Spleen (tissue), 11 donors: ENCODE data around the gene NFIX. TPM values are rescaled to one million over a fixed set of nuclear protein-coding genes. Genes with fewer than 3 reads are reported as not detected.

Source experiments
- DNase-seq: peaks from one replicate; pipeline ENCODE4 v3.0.0-alpha.2; 2020
- H3K27ac ChIP-seq, 8 donors: fragments of 200-600 bp; sonication (generic) in 7 of 8; 1 replicate in 4 of 8; 2 replicates in 4 of 8; pipeline versions ENCODE4 v1.5.0 to v1.8.0; 2016 to 2021; ENCODE audit warnings: inconsistent platforms in 4 of 8, mild to moderate bottlenecking in 4 of 8, moderate library complexity in 1 of 8
- H3K27me3 ChIP-seq, 7 donors: fragments of 200-600 bp; sonication (generic) in 6 of 7; replicated peaks in 1 of 7; 1 replicate in 4 of 7; 2 replicates in 3 of 7; pipeline versions ENCODE4 v1.5.0 to v1.8.0; 2016 to 2021; ENCODE audit warnings: inconsistent platforms in 3 of 7, mild to moderate bottlenecking in 1 of 7
- H3K36me3 ChIP-seq, 6 donors: fragments of 200-600 bp; sonication (generic) in 5 of 6; 1 replicate in 4 of 6; 2 replicates in 2 of 6; pipeline versions ENCODE4 v1.5.0 to v1.8.0; 2016 to 2021; ENCODE audit warnings: inconsistent platforms in 2 of 6
- H3K4me1 ChIP-seq, 6 donors: fragments of 200-600 bp; sonication (generic) in 5 of 6; 1 replicate in 3 of 6; 2 replicates in 3 of 6; pipeline versions ENCODE4 v1.5.0 to v1.8.0; 2016 to 2021; ENCODE audit warnings: inconsistent platforms in 3 of 6
- H3K4me3 ChIP-seq, 8 donors: fragments of 200-600 bp; sonication (generic) in 7 of 8; 1 replicate in 4 of 8; 2 replicates in 4 of 8; pipeline versions ENCODE4 v1.5.0 to v1.8.0; 2016 to 2021; ENCODE audit warnings: inconsistent platforms in 4 of 8, mild to moderate bottlenecking in 4 of 8, moderate library complexity in 2 of 8
- H3K9me3 ChIP-seq, 8 donors: fragments of 200-600 bp; sonication (generic) in 7 of 8; 1 replicate in 4 of 8; 2 replicates in 4 of 8; pipeline versions ENCODE4 v1.5.0 to v1.8.0; 2016 to 2021; ENCODE audit warnings: inconsistent platforms in 4 of 8
- CTCF ChIP-seq, 11 experiments: fragments of 200-600 bp in 7 of 11; fragments of 450-650 bp in 4 of 11; sonication (generic) in 4 of 11; IDR thresholded peaks in 8 of 11; conservative IDR thresholded peaks in 3 of 11; 1 replicate in 7 of 11; 2 replicates in 4 of 11; pipeline versions ENCODE4 v1.4.0 to v1.8.0; 2016 to 2021; ENCODE audit warnings: antibody characterized with exemption in 11 of 11, inconsistent platforms in 4 of 11, mild to moderate bottlenecking in 1 of 11
- POLR2A ChIP-seq, 3 donors: fragments of 450-650 bp; IDR thresholded peaks; one replicate each; pipeline ENCODE4 v1.5.1; 2017; ENCODE audit warnings: antibody characterized with exemption in 3 of 3, mild to moderate bottlenecking in 1 of 3
- POLR2AphosphoS5 ChIP-seq, 3 donors: sonication (generic); formaldehyde crosslinking; IDR thresholded peaks; one replicate each; pipeline ENCODE4 v1.5.1; 2017; ENCODE audit warnings: antibody characterized with exemption in 3 of 3
- WGBS, 5 donors: extraction: QIAGEN DNeasy Blood & Tissue Kit in 3 of 5; methylation state at CpG; one replicate each; pipeline versions ENCODE4 v1.1.5 to v1.1.7; 2013 to 2018; 5-methylcytosine and 5-hydroxymethylcytosine counted together
- intact Hi-C: fragments of 100-400 bp; cut with DNase I; formaldehyde crosslinking; loops from one replicate; pipeline ENCODE4 v1.15.0; 2023; ENCODE audit warnings: low total_unique reads
- polyA plus RNA-seq, 3 donors: library from polyadenylated mRNA; stranded (reverse); fragments of 200-250 nt; gene quantifications; one replicate each; pipeline ENCODE4 v1.2.1, GENCODE V29; 2013
- total RNA-seq, 7 donors: library from RNA; depleted of rRNA in 3 of 7; stranded (reverse); fragments of >200 nt in 3 of 7; fragmentation: NEBNext Ultra II Directional in 4 of 7; extraction: Animal tissue kit (Norgen Biotek cat#: 25700) in 4 of 7; gene quantifications; one replicate each; pipeline versions ENCODE4 v1.1.0 to v1.2.1, GENCODE V29; 2016 to 2021
- donor health status: healthy with polysubstance abuse.
- donor health status: DM: no; HTN: no; CAD: no; lungs with moderate emphysema.
- donor health status: DM: no; HTN: no; CAD: no.
- donor health status: Bipolar disorder and iron deficiency.
- donor health status: healthy.
- donor health status: DM: no; HTN: no; CAD: no.
- donor health status: DM: yes; HTN: yes; CAD: no.

The NFIX gene
- total and polyA plus RNA-seq, 10 donors, result 1.1 to 41.4 (median 17.5) TPM

GRCh38 chr19:13089139-13089856, 94.0 kb downstream of the NFIX start:
- H3K27ac ChIP-seq, result no peak overlapping the region
- H3K4me1 ChIP-seq, result peaks cover 8 to 22% (median 15%) of the 10 kb centered on the region in 6 donors
- 82 to 95% (median 88%) methylated on average over 3 to 5 of the region's 5 CpGs for WGBS, 5 donors
- no peak overlapping the region for H3K4me3 ChIP-seq
- TF ChIP-seq POLR2A (IDR thresholded peaks at IDR 0.05) (no peak), CTCF (IDR thresholded peaks at IDR 0.05 in 8 of 11, conservative IDR thresholded peaks at IDR 0.05 in 3 of 11) (peak in 2 of 11 experiments; percentile 15 to 24)
- no peaks in the 10 kb centered on the region for H3K9me3 ChIP-seq
- intact Hi-C loops, result no loop called here
- no peaks in the 10 kb centered on the region for H3K27me3 ChIP-seq
- DNase-seq, result no peak
- H3K36me3 ChIP-seq, result peaks cover 0 to 9% (median 0%) of the 10 kb centered on the region in 6 donors

- TF ChIP-seq POLR2AphosphoS5 (IDR thresholded peaks at IDR 0.05) (no peak), POLR2A (IDR thresholded peaks at IDR 0.05) (no peak), CTCF (IDR thresholded peaks at IDR 0.05 in 8 of 11, conservative IDR thresholded peaks at IDR 0.05 in 3 of 11) (no peak)
- Histone ChIP-seq H3K27me3 (no peaks in the 10 kb centered on the region), H3K27ac (no peak overlapping the region), H3K4me1 (peaks cover 9 to 29% (median 22%) of the 10 kb centered on the region in 6 donors), H3K4me3 (no peak overlapping the region), H3K36me3 (peaks cover 0 to 9% (median 0%) of the 10 kb centered on the region in 6 donors), H3K9me3 (no peaks in the 10 kb centered on the region)
- DNase-seq, result no peak
- 87 to 98% (median 91%) methylated on average over 10 to 12 of the region's 12 CpGs for WGBS, 5 donors
- intact Hi-C loops, result no loop called here
Observed at GRCh38 chr19:13089857-13090507, 94.7 kb downstream of the NFIX start.

GRCh38 chr19:13090511-13091231, 95.4 kb downstream of the NFIX start:
- TF ChIP-seq CTCF (IDR thresholded peaks at IDR 0.05 in 8 of 11, conservative IDR thresholded peaks at IDR 0.05 in 3 of 11), result no peak
- TF ChIP-seq POLR2AphosphoS5 (IDR thresholded peaks at IDR 0.05), result no peak
- no peak for TF ChIP-seq POLR2A (IDR thresholded peaks at IDR 0.05)
- peak overlapping the region in 1 of 8 donors; percentile 16 for H3K27ac ChIP-seq
- H3K9me3 ChIP-seq, result no peaks in the 10 kb centered on the region
- intact Hi-C loops, result no loop called here
- peaks cover 0 to 6% (median 0%) of the 10 kb centered on the region in 7 donors for H3K27me3 ChIP-seq
- peaks cover 0 to 13% (median 0%) of the 10 kb centered on the region in 6 donors for H3K36me3 ChIP-seq
- no peak for DNase-seq
- WGBS, 5 donors, result 71 to 97% (median 93%) methylated on average over 5 to 10 of the region's 10 CpGs
- peaks cover 7 to 30% (median 24%) of the 10 kb centered on the region in 6 donors for H3K4me1 ChIP-seq
- H3K4me3 ChIP-seq, result no peak overlapping the region
